HG03571 (cell line): ENCODE results near the gene CC2D2A.

Experiments used
- ATAC-seq: cut with Tn5 transposase; IDR thresholded peaks from one replicate; pipeline ENCODE4 v1.9.1; 2021; ENCODE audit not compliant: unreplicated experiment

The CC2D2A gene

DNA sequence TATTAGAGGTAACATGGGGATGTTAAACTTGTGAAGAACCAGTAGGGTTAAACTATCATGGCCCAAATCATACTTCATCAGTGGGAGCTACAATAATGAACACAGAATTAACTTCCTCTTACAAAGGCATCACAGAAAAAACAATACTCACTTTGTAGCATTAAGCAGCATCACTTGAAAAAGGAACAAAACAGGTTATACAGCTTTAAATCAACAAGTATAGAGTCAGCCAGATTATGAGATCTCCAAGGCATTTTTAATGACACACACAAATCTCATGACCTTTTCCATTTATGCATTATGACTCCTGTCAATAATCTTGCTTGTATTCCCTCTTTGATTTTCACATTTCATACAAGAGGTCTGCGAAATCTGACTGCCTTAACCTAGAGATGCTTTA lies 167.1 kb downstream of the CC2D2A start:
- no peak for ATAC-seq

DNA sequence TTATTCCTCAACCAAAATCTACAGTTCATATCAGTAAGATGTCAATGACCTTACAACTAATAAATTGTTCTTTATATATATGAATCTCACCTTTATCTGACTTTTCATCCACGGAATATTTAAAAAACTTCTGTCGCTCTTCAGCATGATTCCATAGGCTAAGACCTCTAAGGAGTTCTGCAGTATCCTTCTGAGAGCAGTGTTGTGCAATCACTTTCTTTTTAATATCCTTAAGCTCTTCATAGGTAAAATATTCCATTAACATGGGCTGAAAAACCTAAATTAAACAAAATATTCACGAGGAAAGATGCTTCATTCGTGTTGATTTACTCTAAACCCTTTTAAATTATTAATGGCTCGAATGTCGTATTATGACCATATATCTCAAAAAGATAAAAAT lies 168.7 kb downstream of the CC2D2A start:
- ATAC-seq: no peak

DNA sequence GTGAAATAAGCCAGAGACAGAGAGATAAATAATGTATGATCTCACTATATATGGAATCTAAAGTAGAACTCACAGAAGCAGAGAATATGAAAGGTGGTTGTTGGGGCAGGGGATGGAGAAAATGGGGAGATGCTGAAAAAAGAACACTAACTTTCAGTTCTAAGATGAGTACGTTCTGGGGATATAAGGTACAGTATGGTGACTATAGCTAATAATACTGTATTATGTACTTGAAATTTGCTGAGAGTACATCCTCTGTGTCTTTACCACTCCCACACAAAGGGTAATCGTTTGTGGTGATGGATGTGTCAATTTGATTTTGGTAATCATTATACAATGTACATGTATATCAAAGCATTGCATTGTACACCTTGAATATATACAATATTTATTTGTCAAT lies 178.9 kb downstream of the CC2D2A start:
- ATAC-seq: no peak

DNA sequence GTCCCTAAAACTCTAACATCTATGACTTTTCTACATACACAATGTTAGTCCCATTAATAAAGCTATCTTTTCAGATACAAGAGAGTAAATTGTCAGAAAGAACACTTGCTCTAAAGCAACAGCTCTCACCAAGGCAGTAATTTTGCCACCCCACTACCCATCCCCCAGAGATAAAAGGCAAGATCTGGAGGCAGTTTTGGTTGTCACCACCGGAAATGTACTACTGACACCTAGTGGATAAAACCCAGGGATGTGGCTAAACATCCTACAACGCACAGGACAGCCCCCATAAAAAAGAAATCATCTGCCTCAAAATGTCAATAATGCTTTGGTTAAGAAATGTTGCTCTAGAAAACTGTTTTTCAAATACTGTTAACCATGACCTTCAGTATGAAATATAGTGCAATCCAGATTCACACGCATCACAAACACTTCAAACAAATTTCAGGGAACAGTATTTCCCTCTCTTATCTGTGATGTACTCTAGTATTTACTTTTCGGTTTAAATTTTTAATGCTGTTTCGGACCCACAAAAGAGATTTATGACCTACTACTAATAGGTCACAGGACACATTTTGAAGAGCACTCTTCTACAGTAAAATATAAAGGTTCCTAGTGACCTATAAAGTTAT lies 180.3 kb downstream of the CC2D2A start:
- no peak for ATAC-seq
